HG02623 (cell line): ENCODE results near the gene BANP.
"Not testable (repeated sequence)": the region's sequence is repeated elsewhere in the genome, so short reads cannot be mapped to it uniquely, and the experiment has no call there.

Source experiments
- ATAC-seq: cut with Tn5 transposase; IDR thresholded peaks from one replicate; pipeline ENCODE4 v1.9.1; 2021; ENCODE audit warnings: moderate library complexity; ENCODE audit not compliant: unreplicated experiment

BANP gene

DNA sequence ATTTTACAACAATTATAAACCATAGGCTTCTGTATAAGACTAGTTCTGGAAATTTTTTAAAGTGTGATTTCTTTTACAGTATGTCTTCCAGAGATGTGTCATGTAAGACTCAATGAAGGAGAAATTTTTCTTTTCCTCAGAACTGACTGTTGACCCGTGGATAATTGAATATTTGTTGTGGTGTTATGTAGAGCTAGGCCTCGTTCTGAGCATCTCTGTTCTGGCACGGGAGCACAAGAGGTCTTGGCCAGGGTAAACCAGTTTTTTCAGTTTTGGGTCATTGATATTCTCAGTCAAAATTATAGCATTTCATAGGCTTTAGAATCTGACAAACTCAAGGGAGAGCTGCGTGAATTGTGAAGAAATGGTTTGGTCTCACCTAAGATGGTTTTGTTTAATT, 39.0 kb downstream of the BANP start:
- ATAC-seq, result not testable (repeated sequence)

DNA sequence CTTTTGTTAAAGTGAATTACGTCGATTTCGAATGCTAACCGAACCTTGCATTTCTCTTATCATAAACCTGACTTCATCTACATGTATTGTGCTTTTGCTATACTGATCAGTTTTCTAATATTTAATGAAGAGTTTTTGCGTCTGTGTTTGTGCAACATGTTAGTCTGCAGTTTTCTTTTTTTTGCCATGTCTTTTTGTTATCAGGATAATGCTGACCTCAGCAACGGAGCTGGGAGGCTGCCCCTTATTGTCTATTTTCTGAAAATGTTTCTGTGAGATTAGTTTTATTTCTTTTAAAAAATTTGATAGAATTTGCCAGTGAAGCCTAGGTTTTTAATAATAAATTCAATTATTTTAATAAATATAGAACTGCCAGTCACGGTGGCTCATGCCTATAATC, 40.9 kb downstream of the BANP start:
- ATAC-seq, result not testable (repeated sequence)

DNA sequence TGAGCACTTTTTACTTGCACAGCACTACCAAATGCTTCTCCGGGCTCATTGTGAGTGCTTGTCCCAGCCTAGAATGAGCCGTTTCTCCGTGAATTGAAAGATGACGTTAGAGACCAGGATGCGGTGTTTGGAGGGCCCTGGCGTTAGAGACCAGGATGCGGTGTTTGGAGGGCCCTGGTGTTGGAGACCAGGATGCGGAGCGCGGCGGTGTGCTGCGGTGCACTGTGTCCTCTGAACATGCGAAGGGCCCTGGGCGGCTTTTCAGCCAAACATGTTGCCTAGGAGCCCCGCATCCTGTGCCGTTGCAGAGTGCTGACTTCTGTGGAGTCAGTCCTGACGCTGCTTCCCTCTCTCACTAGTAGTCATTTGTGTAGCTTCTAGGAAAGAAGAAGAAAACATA, 42.7 kb downstream of the BANP start:
- ATAC-seq, result no peak

DNA sequence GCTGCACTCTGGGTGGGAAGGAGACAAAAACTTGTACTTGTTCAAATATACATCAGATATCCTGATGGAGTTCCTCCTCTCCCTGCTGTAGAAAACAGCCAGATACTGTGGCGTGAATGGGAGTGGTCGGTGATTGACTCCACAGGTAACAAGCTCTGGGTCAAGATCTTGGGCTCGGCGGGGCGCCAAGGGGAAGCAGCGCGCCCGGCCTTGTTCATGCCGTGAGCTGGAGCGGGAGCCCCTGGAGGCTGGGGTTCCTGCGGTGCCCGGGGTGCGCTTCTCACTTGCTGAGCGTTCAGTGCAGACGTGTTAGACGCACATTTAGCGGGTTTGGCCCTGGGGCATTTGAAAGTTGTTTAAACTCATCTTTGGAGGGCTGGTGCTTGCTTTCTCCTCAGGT, 44.4 kb downstream of the BANP start:
- ATAC-seq, result no peak

DNA sequence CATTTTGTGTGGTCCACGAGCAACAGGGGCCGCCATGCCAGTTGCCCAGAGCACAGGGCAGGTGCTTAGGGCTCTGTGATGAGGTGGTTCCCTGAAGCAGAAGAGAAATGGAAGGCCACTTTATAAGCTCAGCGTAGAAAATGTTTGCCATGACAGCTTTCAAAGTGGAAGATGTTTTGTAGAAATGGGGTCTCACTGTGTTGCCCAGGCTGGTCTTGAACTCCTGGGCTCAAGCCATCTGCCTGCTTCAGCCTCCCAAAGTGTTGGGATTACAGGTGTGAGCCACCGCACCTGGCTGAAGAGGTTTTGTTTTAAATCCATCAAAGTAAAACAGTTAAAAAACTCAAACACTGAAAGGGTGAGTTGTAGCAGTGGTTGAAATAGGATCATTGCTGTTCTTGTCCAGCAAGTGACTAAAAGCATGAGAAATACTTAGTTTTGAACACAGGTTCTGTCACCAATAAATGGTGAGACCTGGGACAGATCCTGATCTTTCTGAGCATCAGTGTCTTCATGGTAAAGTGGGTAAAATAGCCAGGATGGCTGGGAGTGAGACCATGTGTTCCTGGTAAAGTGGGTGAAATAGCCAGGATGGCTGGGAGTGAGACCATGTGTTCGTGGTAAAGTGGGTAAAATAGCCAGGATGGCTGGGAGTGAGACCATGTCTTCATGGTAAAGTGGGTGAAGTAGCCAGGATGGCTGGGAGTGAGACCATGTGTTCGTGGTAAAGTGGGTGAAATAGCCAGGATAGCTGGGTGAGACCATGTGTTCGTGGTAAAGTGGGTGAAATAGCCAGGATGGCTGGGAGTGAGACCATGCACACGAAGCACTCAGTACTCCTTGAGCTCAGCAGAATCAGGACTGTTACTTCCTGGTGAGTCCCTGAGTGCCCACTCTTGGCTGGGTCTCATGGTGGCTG, 46.0 kb downstream of the BANP start:
- ATAC-seq, result no peak

DNA sequence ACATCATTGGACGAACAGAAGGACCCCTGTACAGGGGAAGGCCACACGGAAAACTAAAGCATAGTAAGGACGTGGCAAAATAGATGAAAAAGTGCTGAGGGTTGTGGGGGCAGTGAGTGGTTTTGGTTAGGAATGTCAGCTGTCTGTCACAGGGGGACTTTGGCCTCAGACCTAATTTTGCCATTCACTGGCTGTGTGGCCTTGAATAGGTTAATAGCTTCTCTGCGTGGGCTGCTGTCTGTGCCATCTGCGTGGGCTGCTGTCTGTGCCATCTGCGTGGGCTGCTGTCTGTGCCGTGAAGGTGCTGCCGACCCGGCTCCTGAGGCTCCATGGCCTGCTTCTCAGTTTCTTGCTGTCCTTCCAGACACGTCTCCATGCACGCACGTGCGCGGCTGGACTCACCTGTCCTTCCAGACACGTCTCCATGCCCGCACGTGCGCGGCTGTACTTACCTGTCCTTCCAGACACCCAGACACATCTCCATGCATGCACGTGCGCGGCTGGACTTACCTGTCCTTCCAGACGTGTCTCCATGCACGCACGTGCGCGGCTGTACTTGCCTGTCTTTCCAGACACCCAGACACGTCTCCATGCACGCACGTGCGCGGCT, 47.1 kb downstream of the BANP start:
- ATAC-seq, result not testable (repeated sequence)

DNA sequence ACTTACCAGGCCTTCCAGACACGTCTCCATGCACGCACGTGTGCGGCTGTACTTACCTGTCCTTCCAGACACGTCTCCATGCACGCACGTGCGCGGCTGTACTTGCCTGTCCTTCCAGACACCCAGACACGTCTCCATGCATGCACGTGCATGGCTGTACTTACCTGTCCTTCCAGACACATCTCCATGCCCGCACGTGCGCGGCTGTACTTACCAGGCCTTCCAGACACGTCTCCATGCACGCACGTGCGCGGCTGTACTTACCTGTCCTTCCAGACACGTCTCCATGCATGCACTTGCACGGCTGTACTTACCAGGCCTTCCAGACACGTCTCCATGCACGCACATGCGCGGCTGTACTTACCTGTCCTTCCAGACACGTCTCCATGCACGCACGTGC, 47.8 kb downstream of the BANP start:
- not testable (repeated sequence) for ATAC-seq

DNA sequence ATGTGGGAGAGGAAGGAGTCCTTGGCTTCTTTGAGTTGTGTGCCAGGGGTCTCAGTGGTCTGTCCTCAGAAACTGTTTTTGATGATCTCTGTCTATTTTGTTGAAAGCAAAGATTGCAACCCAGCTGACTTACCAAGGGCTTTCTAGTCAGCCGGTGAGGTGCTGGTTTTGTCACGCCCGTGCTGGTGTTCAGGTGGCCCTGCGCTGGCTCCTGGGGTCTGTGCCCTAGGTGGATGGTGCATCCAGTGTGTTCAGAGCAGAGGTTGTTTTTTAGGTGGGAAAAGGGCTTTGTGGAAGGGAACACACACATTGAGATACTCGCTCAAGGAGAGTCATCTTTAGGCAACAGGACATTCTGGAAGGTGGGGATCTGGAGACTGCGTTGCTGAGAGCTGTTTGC, 51.0 kb downstream of the BANP start:
- no peak for ATAC-seq

DNA sequence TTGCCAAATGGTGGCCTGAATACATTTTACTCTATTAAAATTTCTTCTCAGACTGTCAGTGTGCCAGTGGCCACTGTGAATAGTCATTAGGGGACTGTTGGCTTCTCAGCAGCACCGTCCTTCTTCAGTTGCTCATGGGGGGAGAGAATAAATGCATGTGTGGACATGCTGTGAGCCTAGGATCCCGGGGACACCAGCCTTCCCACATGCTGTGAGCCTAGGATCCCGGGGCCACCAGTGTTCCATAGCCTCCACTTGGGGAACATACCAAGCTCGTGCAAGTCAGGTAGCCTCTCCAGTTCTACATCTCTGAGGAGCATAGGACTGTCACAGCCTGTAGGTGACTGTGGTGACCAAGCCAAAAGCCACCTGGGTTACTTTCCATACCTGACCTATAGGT, 51.5 kb downstream of the BANP start:
- no peak for ATAC-seq

DNA sequence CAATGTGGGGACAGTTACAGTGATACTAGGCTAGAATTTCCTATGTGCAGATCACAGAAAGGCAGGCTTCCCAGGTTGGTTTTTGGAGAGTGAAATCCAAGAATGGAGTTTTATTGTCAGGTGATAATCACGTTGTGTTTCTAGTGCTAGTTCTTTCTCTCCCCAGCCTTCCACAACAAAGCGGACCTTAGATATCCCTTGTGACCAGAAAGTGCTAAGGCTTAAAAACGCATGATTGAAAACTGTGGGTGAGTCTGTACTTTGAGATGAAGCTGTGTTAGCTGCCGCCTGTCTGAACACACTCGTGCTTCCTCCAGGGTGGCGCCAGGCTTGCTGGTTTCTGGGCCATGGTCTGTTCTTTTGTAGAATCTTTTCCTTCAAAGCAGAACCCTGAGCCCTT, 52.1 kb downstream of the BANP start:
- no peak for ATAC-seq

DNA sequence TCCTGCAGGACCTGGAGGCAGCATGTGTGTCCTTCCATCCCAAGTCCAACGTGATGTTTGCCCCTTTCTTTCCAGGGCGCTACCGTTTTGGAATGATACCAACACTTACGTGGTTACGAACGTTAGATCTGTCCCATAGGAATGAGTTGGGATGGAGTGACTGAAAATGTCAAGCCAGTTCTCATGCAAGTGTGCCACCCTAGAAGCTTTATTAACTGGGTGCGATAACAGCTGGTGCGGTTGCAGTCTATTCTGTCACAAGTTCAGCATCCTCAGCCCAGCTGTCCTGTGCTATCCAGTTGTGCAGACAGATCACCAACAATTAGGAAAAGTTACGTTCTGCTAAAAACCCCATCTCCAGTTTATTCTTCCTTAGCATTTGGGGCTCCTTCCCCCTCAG, 52.5 kb downstream of the BANP start:
- ATAC-seq, result no peak

DNA sequence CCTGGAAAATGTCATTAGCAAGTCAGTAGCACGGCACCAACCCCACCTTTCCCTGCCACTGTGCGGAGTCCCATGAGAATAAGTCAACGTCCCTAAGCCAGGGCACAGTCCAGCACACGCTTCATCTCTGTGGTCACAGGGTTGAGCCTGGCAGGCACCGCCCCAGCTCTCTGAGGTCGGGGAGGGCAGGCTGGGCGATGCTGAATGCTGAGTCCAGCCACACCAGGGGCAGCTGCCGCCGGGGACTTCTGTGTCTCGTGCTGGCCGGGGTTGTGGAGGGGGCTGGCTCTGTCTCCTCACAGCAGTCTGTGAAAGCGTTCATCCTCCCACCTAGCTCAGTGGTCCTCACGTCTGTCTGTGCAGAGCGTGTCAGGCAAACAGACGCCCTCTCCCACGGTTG, 53.2 kb downstream of the BANP start:
- no peak for ATAC-seq

DNA sequence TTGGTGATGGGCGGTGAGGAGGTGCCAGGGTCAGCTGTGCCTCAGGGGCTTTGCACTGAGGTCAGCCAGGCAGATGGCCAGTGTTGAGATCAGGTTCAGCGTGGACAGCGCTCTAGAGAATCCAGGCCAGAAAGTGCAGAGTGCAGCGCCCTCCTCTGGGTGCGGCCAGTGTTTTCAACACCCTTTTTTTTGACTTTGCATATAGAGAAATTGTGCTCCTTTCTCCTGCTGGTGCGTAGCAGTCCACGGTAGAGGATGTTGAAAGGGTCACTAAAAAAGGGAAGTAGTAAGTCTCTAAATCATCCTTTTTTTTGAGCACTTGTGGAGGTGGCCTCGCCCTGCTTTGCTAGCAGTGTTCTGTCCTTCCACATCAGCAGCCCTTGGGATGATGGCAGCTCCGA, 53.9 kb downstream of the BANP start:
- ATAC-seq, result no peak

DNA sequence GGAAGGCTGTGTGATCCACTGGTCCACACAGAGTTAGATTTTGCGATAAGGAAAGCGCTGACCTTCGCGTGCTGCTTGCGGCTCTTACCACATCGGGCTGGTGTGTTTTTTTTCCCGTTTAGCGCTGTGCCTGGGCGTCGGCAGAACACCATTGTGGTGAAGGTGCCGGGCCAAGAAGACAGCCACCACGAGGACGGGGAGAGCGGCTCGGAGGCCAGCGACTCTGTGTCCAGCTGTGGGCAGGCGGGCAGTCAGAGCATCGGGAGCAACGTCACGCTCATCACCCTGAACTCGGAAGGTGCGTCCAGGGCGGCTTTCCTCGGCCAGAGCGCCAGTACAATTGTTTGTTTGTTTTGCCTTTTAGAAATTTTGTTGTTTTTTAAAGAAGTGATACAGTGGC, 54.7 kb downstream of the BANP start:
- ATAC-seq, result no peak

DNA sequence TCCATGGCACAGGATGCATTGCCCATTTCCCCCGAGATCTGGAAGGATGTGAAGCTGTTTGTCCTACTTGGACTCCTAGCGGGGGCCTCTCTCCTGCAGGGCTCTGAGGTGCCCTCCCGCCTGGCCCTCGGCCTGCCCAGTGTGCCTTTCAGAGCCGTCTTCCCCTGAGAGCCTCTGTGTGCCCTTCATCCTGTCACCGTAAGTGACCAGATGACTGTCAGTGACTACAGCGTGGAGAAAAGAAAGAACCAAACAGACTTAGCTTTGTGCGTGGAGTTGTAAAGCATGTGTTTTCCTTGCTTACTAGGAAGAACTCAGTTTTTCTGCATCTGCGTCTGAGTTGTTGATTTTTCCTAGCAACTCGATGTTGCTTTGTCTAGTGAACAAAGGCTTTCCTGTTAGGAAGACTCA, 56.1 kb downstream of the BANP start:
- no peak for ATAC-seq

DNA sequence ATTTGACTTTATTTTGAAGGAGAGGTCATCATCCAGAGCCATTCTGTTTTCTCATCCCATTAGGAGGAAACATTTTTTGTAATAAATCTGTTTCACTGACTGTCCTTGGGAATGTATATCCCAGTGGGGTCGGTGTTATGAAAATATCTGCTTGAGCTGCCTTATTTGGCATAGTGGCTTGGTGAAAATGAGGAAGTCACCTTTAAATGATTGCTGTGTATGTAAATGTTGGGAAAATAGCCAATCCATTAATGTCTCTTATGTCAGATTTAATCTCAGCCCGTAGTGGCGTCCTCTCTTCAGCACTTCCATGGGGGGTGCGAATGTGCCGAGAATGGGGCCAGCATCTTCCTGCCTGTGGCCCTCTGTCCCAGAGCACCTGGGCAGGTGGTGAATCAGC, 57.6 kb downstream of the BANP start:
- ATAC-seq, result no peak

DNA sequence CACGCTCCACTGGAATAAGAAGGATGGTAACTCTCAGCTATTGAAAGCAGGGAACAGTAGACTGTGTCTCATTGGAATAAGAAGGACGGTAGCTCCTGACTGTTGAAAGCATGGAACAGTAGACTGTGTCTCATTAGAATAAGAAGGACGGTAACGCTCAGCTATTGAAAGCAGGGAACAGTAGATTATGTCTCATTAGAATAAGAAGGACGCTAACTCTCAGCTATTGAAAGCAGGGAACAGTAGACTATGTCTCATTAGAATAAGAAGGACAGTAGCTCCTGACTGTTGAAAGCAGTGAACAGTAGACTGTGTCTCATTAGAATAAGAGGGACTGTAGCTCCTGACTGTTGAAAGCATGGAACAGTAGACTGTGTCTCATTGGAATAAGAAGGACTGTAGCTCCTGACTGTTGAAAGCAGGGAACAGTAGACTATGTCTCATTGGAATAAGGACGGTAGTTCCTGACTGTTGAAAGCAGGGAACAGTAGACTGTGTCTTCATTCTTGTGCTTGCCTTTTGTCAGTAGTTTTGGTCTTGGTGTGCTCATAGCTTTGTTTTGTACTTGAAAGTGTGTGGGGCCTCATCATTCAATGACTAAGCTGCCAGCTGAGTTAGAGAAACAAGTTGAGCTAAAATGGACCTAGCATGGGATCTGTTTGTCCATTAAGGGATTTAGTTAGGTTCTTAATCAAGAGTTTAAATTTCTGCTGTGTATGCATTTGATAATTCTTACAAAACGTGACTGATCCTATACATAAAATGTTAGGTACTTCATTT, 58.5 kb downstream of the BANP start:
- ATAC-seq, result no peak

DNA sequence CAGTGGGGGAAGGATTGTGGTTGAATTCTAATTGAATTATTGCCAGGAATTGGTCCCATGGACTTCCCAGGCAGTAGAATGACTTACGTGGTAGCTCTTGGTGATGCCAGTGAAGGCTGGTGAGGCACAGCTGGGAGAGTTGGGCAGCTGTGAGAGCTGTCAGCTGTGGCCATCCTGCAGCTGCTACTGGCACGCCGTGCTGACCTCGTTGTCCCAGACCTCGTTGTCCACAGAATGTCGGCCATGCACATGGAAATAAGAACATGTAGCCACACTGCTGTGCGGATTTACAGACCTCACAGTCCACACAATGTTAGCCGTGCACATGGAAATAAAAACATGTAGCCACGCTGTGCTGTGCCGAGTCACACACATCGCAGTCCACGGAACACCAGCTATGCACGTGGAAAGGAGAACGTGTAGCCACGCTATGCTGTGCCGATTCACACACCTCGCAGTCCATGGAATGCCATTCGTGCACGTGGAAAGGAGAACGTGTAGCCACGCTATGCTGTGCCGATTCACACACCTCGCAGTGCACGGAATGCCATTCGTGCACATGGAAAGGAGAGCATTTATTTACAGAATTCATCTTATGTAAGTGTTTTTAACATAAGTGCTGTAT, 59.2 kb downstream of the BANP start:
- ATAC-seq, result no peak

DNA sequence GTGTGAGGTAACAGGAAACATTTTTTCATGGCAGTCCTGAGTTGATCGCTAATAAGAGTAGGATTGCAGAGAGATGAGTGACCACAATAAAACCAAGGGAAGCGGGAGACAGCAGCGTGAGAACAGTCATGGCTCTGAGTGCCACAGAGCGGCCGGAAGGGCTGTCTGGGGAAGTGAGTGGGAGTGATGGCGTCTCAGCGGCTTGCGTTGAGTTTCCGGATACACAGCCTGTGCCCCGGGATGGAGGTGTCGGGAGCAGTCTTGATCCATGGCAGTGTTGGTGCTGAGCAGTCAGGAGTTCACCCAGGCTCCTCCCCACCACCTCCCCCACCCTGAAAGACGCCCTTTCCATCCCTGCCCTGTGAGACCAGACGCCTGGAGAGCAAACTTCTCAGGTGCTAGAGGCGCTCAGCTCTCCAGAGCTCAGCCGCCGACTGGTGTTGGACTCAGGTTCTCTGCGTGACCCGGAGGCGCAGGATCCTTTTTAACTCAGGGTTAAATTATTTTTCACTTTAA, 59.8 kb downstream of the BANP start:
- no peak for ATAC-seq

DNA sequence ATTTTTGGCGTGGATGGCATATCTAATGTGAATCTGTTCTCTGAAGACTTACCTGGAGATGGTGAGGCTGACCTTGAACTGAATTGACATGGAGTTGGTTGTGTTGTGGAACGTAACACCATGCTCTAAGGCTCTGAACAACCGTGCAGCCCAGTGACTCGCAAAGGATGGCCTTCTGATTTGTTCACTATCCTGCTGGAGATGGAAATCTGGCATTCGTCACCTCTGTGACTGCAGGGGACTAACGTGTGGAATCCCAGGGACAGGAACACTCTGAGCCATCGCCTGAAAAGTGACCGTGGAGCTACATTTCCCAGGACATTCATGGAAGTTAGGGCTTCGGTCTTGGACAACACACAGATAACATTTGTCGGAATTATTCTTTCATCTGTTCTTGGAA, 61.1 kb downstream of the BANP start:
- no peak for ATAC-seq

DNA sequence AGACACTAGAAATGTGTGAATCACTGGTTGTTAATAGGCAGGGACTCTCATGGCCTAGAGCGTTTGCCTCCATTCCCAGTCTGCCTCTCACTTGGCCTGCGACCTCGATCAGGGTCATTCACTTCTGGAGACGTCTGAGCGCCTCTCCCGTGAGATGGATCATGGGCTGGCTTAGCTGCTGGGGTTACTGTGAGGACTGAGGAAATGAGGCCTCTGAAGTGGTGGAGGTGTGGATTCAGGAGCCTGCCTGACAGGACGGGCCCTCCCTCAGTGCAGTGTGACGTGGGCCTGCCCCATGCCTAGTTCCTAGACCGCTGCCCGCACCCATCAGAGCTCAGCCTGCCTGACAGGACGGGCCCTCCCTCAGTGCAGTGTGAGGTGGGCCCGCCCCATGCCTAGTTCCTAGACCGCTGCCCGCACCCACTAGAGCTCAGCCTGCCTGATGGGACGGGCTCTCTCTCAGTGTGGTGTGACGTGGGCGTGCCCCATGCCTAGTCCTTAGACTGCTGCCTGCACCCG, 61.9 kb downstream of the BANP start:
- ATAC-seq, result no peak
